Stimulated activated CD8-positive, alpha-beta memory T cell treated with anti-CD3 and anti-CD28 coated beads, Interleukin-7, amount 100 ng/mL, for 4 hours (primary cell): ENCODE measurements around the gene MFSD6.
"Not testable (repeated sequence)": the region's sequence is repeated elsewhere in the genome, so short reads cannot be mapped to it uniquely, and the experiment has no call there.

Experiments
- DNase-seq, 2 donors: peaks; one replicate each; pipeline ENCODE4 v3.0.0-alpha.2; 2020; ENCODE audit warnings: low read depth in 2 of 2

MFSD6 gene

DNA sequence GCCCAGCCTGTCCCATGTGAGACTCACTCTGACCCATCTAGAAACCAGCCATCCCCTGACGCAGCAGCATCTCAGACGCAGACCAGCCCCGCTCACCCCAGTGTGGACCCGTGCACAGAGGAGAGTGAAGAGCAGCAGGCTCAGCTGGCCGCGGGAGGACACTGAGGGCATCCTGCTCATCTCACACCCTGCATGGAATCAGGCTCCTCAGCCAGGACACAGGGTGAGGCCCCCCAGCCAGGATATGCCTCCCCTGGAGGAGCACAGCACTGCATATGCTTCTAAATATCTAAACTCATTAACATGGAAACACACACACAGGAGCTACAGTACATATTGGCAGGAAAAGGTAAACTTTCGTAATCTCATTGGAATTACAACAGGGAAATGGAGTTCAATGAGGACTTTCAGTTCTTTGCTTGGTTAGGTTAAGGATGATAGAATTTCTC, 91.9 kb downstream of the MFSD6 start:
- no peak for DNase-seq

DNA sequence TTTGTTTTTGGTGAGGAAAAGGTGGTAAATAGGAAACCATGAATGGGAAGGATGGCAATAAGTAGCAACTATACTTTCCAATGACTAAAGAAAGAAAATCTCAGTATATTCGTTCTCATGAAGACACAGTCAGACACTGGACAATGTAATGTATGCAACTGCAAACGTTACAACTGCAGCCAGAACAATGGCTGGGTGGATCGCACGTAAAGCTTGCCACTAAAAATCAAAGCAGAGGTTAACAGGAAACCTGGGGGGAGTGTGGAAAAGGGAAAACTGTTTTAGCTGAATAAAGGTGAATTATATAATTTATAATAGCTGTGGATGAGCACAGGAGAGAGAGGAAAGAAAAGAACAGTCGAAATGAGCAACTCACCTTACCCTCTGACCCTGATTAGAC, 93.1 kb downstream of the MFSD6 start:
- no peak for DNase-seq

DNA sequence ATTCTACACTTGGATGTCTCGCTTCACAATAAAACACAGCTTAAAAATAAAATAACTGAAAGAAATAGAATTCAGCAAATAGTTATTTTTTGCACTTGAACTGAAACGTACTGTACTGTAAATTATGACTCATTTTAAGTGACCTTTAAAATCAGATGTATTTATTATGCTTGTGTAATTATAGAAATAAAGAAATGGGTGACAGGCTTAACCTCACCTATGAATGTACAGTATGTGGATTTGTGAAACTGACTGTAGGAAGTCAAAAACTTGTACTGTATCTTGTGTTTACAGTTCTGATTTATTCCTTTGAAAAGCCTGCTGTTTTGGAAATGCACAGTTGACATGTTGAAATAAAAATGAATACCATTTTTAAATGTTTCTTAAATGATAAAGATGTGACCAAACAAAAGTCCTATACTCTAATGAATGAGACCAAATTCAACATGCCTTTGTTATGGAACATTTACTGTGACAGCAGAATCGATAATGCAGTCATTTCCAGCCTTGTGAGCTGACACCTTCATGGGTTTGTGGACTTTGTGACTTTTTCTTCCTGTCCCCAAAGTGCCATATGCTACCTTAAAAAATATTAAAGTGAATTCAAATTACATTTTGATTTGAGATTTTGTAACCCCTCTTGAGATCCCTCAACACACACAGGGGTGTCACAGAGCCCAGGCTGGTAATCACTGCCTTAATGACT, 93.7 kb downstream of the MFSD6 start:
- DNase-seq, result no peak

DNA sequence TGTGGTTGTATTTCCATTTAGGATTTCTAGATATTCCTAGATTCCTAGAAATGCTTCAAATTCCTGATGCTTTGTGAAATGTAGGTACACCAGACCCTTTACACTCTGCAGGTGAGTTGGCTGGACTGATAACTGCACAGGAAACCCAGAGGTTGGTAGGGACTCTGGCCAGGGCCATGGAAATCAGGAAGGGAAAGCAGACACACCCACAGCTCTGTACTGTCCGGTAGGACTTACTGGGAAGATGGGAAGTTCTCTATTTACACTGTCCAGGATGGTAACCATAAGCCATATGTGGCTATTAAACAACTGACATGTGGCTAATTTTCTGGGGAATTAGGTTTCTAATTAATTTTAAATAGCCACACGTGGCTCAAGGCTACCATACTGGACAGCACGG, 94.9 kb downstream of the MFSD6 start:
- no peak for DNase-seq

DNA sequence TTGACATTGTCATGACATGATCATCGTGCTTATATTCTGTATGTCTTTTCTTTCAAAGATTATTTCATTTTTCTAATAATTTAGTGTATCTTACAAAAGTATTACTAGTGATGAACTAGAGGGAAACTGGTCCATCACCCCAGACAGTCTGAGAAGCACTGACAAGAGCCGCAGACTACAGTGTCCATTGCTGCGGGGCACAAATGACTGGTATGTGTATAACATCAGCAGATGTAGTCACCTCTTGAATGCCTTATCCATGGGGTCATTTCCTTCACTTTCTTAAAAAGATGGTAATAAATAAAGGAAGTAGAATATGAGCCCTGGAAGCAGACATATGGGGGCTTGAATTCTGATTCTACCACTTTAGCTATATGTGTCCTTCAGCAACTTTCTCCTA, 96.8 kb downstream of the MFSD6 start:
- no peak for DNase-seq

DNA sequence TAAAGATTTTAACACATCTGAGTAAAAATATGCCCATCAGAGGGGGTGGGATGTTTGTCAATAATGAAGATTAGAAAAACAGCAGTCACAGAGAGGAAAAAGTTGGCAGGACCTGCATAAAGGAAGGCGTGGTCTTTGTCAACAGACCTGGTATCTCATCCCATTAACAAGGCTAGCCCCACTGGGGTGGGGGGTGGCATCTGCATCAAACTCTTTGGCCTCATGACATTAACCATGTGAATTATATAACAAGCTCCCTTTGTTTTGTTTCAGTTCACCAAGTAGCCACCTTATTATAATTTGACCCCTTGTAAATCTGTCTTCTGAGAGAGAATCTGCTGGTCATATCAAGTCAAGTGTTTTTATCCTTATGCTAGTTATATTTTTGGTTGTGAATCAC, 97.5 kb downstream of the MFSD6 start:
- DNase-seq, result no peak

DNA sequence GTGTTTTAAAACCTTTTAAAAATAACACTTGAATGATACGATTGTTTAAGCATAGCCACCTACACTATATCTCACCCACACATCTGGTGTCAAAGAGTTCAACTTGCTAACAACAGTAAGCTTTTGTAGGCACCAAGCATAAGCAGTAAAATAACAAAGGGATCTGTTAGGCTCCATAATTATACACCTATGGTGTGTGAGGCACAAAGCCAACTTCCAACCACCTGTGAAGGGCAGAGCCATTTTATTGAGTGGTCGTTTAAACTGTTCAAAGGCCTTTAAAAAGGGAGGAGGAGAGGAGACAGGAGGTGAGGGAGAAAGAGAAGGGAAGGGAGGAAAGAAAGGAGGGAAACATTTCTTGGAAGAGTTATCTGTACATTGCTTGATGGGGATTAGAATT, 98.5 kb downstream of the MFSD6 start:
- no peak for DNase-seq

DNA sequence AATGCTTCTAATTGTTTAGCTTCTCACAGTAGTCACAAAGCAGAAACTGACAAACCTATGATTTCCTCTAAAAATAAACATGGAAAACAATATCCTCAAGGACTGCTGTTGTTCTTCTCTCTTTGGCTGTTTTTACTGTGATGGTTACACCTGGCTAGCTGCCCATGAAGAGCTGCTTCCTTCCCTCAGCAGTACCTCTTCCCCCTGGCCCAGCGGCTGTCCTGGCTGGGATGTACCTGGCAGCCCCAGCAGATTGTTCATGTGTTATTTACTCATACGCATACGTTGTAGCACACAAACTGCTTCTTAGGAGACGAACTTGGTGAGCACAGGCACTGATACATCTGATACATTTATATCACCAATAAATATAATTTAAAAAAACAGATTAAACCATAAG, 99.0 kb downstream of the MFSD6 start:
- DNase-seq, result no peak

DNA sequence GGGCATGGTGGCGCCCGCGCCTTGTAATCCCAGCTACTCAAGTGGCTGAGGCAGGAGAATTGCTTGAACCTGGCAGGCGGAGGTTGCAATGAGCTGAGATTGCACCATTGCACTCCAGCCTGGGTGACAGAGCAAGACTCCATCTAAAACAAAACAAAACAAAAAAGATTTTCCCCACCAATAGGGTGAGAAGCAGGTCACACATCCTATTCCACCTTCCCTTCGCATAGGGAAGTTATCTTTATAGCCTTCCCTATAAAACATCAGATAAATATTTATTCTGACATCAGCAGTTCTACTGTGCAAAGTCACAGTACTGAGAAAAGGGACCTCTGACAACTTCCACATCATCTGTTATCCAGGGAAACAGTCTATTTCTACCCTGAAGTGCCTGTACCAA, 101.7 kb downstream of the MFSD6 start:
- DNase-seq, result not testable (repeated sequence)

DNA sequence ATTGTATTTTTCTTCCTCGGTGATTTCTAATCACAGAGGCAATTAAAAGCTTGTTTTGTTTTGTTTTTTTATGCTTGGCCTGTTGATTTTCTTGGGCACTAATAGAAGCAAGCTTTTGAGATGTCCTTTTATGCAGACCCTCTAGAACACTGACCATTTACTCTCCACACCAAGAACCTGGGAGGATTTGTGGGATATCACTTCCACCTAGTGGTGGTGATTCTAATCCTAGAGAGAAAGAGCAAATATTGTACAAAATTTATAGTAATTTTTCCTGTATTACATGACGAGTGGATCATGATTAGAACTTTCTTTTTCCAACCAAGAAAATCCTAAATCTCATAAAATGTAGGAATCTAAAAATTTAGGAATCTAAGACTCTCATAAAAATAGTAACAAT, 102.9 kb downstream of the MFSD6 start:
- no peak for DNase-seq

DNA sequence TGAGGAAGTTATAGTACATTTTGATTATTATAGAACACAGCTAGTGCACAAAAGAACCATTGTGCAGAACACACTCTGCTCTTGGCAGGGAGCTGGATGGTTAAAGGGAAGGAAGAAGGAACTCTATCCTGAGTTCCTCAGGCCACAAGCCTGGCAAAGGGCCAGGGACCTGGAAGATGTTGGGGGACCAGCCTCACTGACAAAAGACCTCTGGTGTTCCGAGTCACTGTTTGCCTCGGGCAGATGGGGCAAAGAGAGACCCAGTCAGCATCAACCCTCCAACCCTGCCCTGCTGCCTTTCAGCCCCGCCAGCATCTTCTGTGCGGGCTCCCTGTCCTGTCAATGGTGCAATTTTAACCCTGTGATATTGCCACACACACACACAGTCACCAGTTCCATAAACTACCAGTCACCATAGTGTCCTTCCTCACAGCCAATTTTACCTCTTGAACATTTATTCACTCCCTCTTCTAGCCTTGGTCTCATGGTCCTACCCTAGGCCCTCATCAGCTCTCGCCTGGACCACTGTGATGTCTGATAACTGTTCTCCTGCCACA, 104.5 kb downstream of the MFSD6 start:
- DNase-seq, result no peak

DNA sequence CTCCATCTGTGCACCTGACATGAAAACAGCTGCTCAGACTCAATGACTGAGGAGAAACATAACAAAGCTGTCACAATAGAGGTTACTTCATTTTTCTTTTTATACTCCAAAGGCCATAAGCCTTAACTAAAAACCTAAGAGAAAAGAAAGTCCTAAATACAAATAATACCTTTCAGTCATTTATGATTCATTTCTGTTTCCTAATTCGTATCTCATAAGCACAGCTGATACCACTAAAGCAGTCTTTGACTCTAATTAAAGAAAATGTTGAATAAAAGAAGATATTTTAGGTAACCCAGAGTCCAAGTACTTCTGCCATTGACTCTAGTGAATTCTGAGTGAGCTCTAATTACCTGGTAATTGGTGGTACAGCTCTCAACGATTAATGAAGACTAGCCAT, 105.7 kb downstream of the MFSD6 start:
- no peak for DNase-seq

DNA sequence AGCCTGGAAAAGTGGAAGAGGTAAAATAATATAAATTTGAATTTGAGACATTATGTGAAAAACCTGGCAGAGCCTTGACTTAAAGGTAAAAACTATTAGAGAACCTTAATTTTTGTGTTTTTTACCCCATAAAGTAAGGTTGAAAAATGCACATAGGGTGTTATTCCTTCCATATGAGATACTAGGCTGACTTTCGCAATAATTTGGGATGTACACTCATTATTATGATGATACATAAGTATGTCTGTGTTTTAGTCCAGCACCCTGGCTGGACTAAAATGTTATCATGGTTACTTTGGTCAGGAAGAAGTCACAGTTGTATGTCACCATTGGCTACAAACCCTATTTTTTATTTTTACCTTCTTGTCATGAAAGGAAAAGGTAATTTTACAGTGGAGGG, 106.5 kb downstream of the MFSD6 start:
- DNase-seq, result no peak

DNA sequence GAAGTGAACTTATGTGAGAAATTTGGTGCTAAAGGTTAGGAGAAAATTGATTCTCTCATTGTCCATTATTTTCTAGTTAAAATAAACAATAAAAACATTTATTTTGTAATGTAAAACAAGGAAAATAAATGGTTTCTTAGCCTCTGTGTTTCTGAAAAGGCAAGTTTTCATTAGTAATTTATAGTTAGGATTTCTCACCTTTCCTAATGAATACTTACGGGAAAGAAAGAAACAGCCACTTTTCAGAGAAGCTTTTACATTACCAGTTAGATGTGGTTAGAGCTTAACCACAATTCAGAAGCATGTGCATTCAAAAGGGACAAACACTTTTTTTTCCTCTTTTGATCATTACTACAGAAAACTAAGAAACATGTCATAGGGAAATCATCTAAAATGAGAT, 107.5 kb downstream of the MFSD6 start:
- no peak for DNase-seq

DNA sequence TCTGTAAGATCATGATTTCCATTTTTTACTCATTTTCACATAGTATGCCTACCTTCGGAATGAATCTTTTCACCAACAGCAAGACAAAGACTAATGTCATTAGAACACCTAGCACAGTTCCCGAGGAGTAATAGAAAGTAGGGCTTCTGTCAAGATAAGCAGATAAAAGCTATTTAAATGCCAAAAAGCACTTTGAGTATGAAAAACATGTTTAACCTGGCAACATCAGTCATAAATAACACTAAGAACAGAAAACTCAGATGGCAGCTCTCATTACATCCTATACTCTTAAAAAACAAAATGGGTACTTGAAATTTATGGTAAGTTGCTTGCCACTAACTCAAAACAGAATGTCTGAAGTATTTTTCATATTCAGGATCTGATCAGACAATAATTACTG, 109.3 kb downstream of the MFSD6 start:
- DNase-seq, result no peak

DNA sequence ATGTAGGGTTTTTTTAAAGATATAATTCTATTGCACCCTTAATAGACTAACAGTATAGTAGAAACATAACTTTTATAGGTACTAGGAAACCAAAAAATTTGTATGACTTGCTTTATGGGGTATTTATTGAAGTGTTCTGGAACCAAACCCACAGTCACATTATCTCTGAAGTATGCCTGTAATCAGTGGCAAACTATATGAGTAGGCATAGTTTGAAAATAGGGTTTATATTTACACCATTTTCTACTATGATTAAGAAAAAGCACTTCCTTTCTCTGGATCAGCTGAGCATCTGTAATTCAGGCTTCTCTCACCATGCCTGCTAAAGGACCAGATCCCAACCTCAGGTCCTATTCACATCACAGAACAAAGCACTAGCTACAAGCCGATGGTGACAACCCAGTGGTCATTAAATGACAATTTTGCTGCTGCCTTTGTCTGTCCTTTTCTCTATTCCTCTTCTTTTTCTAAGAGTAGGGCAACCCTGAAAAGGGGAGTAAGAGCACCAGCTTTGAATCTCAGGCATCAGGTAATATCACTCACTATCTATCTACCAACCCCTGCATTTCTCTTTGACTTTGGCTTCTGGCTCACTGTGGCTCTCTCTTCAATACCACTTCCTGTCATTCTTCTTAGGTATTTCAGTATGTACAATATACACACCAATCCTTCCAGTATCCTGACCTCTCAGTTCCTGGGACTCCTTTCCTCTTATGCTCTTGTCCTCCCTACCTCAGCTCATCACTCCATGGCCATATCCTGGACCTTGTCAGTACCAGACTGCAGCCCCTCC, 112.0 kb downstream of the MFSD6 start:
- no peak for DNase-seq

DNA sequence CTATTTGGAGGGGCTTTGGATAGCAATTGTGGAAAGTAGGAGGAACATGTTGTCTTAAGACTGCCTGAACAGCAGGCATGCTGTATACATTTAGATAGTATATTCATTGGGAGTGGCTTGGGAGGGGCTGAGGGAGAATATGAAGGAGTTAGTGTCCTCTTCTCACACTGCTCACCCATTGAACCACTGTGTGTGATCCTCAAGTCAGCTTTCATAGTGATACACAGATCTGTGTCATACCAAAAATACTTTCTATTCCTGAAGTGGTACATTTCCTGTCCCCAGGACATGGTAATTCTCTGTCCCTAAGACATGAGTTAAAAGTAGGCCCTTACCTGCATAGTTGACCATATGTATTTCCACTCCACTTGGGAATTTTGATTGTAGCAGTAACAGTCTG, 116.8 kb downstream of the MFSD6 start:
- no peak for DNase-seq

DNA sequence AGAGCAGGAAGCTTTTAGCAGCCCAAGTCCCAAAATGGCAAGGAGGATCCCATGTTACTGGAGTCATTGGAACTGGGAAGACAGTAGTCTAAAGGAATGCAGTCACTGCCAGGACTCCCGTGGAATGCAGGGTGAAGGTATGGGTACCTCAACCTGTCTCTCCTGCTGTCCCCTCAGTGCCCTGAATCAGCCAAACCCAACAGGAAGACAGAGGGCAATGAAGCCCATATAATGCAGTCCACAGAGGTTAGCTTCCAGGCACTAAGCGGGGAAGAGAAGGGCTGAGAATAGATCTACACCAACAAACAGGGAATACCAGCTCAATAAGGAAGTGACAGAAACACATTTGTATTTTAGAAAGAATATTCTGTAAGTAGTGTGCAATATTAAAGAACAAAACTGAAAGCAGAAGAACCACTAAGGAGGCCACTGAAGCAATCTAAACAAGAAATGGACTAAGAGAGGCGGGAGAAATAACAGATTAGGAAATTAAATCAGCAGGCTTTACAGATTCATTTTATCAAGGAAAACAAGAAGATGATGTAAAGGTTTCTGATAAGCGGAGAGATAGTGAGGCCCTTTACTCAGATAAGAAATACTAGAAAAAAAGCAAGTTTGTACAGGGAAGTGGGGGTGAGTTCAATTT, 118.1 kb downstream of the MFSD6 start:
- DNase-seq, result no peak

DNA sequence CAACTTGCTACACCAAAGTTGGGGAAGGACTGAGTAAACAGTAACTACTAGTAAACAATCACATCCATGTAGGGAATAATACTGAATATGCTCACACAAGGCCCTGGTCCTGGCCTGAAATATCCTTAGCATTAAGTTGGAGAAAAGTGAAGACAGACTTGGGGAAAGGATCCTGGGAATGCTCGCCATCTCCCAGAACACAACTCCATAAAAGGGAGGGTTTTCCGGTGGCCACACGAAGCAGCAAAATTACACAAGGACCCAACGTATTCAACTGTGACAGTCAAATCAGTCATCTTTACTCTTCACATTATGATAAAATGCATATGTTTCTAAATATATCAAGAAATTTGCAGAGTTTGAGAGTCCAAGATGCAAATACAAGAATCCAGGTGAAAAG, 119.1 kb downstream of the MFSD6 start:
- no peak for DNase-seq

DNA sequence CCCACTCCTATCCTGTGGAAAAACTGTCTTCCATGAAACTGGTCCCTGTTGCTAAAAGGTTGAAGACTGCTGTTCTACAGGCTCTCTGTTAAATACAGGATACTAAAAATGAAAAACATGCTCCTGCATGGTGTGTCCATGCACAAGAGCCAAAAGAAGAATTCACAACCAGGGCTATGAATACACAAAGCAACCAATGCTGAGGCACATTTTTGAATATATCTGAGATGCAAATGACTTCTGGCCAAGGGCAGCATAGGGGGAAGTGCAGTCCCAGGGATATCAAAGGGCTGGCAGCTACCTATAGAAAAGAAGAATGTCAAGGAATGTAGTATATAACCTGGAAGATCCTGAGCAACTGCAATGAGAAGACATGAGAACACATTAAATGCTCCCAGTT, 119.8 kb downstream of the MFSD6 start:
- DNase-seq, result no peak

DNA sequence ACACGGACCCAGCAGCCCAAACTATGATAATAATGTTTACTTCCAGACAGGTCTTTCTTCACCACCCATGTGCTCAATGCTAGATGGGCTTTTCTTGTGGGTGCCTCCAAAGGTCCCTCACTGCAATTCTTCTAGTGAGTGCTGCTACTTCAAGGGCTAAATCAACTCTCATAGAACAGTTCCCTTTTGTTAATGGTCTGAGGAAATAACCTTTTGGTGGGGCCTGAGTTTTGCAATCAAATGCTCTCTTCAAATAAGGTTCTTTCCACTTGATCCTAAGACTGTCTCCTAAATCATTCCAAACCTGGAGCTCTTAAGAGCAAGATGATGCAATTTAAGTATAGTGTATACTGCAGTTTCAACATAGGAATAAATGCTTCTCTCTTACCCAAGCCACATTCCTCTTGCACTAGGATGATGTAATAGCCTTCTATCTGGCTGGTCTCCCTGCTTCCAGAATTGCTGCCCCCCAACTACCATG, 120.4 kb downstream of the MFSD6 start:
- DNase-seq, result no peak

DNA sequence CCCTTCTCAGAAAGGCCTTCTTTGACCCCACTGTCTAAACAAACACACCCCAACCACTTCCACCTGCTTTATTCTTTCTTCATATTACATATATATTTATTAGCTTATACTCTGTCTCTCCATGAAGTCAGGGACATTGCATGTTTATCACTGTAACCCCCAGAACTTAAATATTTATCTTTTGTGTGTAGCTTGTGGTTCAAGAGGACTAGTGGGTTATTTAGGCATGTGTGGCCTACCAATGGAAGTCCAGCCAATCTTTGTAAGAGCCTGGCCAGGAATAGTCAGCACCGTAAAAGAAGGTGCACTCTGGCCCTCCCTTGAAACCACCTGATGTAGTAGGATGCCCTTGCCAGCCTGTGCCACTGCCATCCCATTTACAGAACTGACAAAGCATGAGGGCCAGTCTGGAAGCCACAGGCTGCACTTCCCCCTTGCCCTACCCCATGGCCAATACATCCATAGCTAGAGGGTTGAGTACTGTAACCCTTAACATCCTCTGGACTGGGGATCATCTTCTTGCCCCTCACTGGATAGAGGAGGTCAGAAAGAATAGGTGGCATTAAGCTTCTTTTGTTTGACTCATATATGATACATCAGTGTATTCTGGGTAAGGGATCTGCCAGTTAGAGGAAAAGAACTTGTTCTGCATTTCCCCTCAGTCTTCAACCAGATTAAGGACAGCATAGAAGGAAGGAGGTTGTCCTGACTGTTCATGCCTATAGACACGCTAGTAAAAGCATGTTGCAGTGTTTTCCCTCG, 121.5 kb downstream of the MFSD6 start:
- no peak for DNase-seq
